AG09319 (cell line): Measurements from ENCODE around the gene TTC7B.
"Not testable (repeated sequence)": the region's sequence is repeated elsewhere in the genome, so short reads cannot be mapped to it uniquely, and the experiment has no call there.

Source experiments
- DNase-seq: peaks from one replicate; pipeline ENCODE4 v3.0.0-alpha.2; 2010; ENCODE audit warnings: low read depth; ENCODE audit errors: extremely low read depth
- CTCF ChIP-seq: IDR thresholded peaks from 2 replicates; pipeline ENCODE4 v1.5.1; 2011; ENCODE audit warnings: low read depth, mild to moderate bottlenecking, inconsistent platforms, low read length, moderate library complexity

Gene TTC7B

DNA sequence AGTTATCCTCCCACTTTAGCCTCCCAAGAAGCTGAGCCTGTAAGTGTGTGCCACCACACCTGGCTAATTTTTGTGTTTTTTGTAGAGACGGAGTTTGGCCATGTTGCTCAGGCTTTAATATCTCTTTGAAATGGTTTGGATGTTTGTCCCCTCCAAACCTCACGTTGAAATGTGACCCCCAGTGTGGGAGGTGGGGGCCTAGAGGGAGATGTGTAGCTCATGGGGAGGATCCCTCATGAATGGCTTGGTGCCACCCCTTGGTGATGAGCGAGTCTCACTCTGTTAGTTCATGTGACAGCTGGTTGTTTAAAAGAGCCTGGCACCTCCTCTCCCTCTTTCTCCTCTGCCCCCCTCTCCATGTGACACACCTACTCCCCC is 23.6 kb upstream of the TTC7B start:
- no peak for TF ChIP-seq CTCF
- no peak for DNase-seq

GRCh38 chr14:90839024-90839888 is 23.0 kb upstream of the TTC7B start:
- peak; percentile 35 for DNase-seq

GRCh38 chr14:90838531-90838930 is 22.3 kb upstream of the TTC7B start:
- not testable (repeated sequence) for DNase-seq

More at GRCh38 chr14:90839024-90839888, 23.0 kb upstream of the TTC7B start:
- no peak for TF ChIP-seq CTCF

DNA sequence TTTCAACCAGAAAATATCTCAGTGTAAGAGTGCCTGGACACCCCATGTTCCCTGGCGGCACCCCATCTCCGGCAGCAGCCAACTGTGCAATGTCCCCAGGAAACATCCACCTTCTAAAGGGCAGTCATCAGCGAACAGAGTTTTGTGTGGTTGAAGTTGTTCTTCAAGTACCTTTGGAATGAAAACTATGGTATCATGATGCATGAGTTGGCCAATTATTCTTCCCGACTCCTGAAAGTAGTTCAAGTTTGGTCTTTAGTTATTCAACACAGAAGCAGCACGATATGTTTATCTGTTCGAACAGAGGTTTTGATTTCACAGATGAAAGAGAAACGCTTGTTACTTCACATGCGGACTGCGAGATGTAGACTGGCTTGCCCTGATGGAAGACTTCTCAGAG is 21.1 kb upstream of the TTC7B start:
- TF ChIP-seq CTCF: no peak
- DNase-seq: no peak

DNA sequence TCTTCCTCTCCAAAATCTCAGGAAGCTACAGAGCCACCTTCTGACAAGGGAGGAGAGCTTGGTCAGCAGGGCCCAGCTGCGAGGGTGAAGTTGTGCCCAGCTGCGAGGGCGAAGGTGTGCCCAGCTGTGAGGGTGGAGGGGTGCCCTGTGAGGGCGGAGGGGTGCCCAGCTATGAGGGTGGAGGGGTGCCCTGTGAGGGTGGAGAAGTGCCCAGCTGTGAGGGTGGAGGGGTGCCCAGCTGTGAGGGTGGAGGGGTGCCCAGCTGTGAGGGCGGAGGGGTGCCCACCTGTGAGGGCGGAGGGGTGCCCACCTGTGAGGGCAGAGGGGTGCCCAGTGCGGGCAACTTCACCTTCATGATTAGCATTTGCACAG is 20.4 kb upstream of the TTC7B start:
- TF ChIP-seq CTCF: no peak
- DNase-seq: no peak

- no peak for DNase-seq
- TF ChIP-seq CTCF: no peak
Measured at GRCh38 chr14:90831821-90832220, 15.6 kb upstream of the TTC7B start.

- no peak for DNase-seq
- no peak for TF ChIP-seq CTCF
Measured at GRCh38 chr14:90830931-90831701, 14.9 kb upstream of the TTC7B start.
